Measurements from ENCODE around the gene FGFBP3. TPM values are rescaled to one million over a fixed set of nuclear protein-coding genes. Genes with fewer than 3 reads are reported as not detected.

FGFBP3 gene
- polyA plus RNA-seq, 2 of the 4 experiments (the other 2 are of a cell fraction) = 0.70 to 2.7 TPM

DNA sequence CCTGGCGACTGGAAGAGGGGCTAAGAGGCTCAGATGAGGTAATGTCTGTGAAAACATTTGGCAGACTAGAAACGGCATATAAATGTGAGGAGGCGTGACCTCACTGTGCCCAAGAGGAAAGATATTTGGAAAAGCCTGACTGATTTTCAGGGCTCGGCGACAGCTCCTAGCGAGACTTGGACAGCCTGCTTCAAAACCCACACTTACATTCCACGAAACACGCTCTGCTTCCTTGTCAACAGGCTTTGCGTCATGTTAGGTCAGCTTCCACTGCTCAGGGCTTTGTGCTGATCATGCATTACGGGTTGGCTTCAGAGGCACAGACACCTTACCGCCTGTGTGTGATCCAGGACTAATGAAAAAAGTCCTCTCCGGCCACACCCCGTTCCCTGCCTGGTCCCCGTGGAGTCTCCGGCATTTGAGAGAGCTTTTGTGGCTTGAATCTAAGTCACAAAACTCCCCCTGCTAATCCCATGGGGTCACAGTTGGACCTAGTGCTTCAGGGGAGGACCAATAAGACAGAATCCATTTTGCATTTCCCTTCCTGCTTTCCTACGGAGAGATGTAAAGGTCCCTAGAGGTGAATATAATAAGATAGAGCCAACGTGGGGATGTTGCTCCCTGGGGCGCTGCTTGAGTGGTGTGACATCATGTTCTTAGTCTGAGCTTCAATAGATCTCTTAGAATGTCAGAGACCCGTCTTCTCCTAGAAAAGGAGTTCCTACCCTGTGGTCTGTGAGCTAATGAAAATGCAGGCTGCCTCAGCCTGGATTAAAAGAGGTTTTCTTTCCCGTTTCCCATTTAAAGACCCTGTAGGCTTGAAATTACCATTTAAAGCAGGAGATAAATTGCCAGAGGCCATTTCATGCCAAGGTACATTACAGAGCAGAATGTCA is 25.5 kb downstream of the FGFBP3 start:
- H3K9me3 ChIP-seq = no peaks in the 10 kb centered on the region
- ChIA-PET POLR2A (no interaction called here), CTCF (interaction anchor here (0.6 to 1.5 kb wide), 4 partner anchors 20 to 29 kb away, joined by 3 read pairs; no protein-coding TSS in a partner anchor)
- peaks cover 5% of the 10 kb centered on the region; the same call in 1 of the 3 replicates for H3K4me1 ChIP-seq
- H3K4me3 ChIP-seq = no peak overlapping the region
- no peak for FAIRE-seq
- 77% methylated on average over 20 of the region's 20 CpGs for whole genome bisulfite sequencing (ENCODE audit: missing lambda C conversion rate)
- H3K27ac ChIP-seq = no peak overlapping the region
- no peak overlapping the region for H3K4me2 ChIP-seq
- TF ChIP-seq HOXA7 (CRISPR knock-in tag; IDR thresholded peaks at IDR 0.05) (no peak), MAFK (IDR thresholded peaks at IDR 0.05; ENCODE audit: partially characterized antibody) (peak; percentile 69), GATA3 (IDR thresholded peaks at IDR 0.05; ENCODE audit: borderline replicate concordance) (no peak), HEYL (CRISPR knock-in tag; IDR thresholded peaks at IDR 0.05) (no peak), FOSL2 (IDR thresholded peaks at IDR 0.05) (no peak), FOSL2 (CRISPR knock-in tag; IDR thresholded peaks at IDR 0.05) (no peak), ESRRA (IDR thresholded peaks at IDR 0.05; ENCODE audit: borderline replicate concordance, low read length) (no peak)
- TF ChIP-seq, protein P1, sequence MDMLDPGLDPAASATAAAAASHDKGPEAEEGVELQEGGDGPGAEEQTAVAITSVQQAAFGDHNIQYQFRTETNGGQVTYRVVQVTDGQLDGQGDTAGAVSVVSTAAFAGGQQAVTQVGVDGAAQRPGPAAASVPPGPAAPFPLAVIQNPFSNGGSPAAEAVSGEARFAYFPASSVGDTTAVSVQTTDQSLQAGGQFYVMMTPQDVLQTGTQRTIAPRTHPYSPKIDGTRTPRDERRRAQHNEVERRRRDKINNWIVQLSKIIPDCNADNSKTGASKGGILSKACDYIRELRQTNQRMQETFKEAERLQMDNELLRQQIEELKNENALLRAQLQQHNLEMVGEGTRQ (IDR thresholded peaks at IDR 0.05) = no peak
- DNase-seq (ENCODE audit: low read depth in 1 of 2, low spot score in 1 of 2) = no peak
- ATAC-seq = no peak

DNA sequence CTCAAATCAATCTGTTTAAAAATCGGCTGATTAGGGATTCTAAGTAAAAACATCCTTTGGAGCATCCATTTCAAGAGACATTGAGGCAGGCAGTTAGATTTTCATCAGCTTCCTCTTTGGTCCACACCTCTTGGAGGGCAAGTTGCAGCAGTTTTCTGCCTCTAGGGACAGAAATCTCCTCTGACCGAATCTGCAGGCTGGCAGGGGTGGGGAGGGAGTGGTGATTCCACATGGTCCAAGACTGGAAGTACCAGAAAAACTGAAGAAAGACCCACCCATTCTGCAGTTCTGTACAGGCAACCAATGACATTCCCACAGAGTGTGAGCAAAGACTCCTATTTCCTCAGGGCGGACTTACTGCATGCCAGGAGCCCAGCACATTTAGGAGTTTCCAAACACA is 29.0 kb downstream of the FGFBP3 start:
- H3K9me3 ChIP-seq = no peaks in the 10 kb centered on the region
- H3K27ac ChIP-seq = no peak overlapping the region
- FAIRE-seq = no peak
- H3K4me3 ChIP-seq = no peak overlapping the region
- ChIA-PET POLR2A (no interaction called here), CTCF (interaction anchor here (1.2 kb wide), 1 partner anchor 9 kb away, joined by 3 read pairs; no protein-coding TSS in a partner anchor)
- 32% methylated on average over 3 of the region's 3 CpGs for WGBS (ENCODE audit: missing lambda C conversion rate)
- TF ChIP-seq NFE2L2 (conservative IDR thresholded peaks at IDR 0.05; ENCODE audit: low read length) (no peak), MAZ (IDR thresholded peaks at IDR 0.05; ENCODE audit: borderline replicate concordance, low read depth, low read length) (no peak)
- no peak overlapping the region for H3K4me2 ChIP-seq
- H3K4me1 ChIP-seq = no peaks in the 10 kb centered on the region
- peak; percentile 72 to 77; a peak in 5 of 6 replicates for ATAC-seq
- peak in 1 of 2 experiments; percentile 29 for DNase-seq (ENCODE audit: low read depth in 1 of 2, low spot score in 1 of 2)

DNA sequence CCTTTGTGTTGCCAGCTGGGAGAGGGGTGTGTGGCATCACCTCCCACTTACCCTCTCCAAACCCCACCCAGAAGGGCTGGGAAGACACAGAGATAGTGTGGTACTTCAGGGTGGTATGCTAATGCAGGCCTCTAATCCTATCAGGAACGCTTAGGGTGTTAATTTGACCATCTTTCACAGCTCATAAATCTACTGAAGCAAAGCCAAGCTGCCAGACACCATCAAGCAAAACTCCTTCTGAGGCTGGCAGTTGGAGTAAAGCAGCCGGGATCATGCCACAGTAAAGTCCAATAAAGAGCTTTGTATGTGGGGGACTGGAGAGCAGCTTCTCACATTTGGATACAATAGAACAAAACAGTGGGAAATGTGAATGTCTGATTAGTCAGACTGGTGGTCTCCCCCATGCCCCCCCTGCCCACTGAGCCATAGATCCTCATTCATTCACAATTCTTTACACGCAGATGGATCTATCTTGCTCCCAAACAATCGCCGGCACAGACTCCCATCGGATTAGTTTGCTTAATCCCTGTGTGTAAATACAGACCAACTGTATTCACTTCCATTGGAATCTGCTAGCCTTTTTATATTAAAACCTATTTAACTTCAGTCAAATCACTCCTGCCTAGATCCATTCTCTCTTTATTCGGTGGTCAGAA is 29.6 kb downstream of the FGFBP3 start:
- Histone ChIP-seq H3K4me3 (no peak overlapping the region), H3K27ac (no peak overlapping the region), H3K4me2 (no peak overlapping the region), H3K9me3 (no peaks in the 10 kb centered on the region), H3K4me1 (no peaks in the 10 kb centered on the region)
- TF ChIP-seq, protein P2, sequence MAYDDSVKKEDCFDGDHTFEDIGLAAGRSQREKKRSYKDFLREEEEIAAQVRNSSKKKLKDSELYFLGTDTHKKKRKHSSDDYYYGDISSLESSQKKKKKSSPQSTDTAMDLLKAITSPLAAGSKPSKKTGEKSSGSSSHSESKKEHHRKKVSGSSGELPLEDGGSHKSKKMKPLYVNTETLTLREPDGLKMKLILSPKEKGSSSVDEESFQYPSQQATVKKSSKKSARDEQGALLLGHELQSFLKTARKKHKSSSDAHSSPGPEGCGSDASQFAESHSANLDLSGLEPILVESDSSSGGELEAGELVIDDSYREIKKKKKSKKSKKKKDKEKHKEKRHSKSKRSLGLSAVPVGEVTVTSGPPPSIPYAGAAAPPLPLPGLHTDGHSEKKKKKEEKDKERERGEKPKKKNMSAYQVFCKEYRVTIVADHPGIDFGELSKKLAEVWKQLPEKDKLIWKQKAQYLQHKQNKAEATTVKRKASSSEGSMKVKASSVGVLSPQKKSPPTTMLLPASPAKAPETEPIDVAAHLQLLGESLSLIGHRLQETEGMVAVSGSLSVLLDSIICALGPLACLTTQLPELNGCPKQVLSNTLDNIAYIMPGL (CRISPR knock-in tag; IDR thresholded peaks at IDR 0.05; ENCODE audit: borderline replicate concordance) = no peak
- TF ChIP-seq ZC3H11A (IDR thresholded peaks at IDR 0.05) = no peak
- TF ChIP-seq ZFP36 (IDR thresholded peaks at IDR 0.05; ENCODE audit: borderline replicate concordance, partially characterized antibody) = no peak
- no peak for TF ChIP-seq HEYL (CRISPR knock-in tag; IDR thresholded peaks at IDR 0.05)
- no peak for TF ChIP-seq RAD21 (conservative IDR thresholded peaks at IDR 0.05 in 1 of 2, IDR thresholded peaks at IDR 0.05 in 1 of 2)
- TF ChIP-seq, protein P3, sequence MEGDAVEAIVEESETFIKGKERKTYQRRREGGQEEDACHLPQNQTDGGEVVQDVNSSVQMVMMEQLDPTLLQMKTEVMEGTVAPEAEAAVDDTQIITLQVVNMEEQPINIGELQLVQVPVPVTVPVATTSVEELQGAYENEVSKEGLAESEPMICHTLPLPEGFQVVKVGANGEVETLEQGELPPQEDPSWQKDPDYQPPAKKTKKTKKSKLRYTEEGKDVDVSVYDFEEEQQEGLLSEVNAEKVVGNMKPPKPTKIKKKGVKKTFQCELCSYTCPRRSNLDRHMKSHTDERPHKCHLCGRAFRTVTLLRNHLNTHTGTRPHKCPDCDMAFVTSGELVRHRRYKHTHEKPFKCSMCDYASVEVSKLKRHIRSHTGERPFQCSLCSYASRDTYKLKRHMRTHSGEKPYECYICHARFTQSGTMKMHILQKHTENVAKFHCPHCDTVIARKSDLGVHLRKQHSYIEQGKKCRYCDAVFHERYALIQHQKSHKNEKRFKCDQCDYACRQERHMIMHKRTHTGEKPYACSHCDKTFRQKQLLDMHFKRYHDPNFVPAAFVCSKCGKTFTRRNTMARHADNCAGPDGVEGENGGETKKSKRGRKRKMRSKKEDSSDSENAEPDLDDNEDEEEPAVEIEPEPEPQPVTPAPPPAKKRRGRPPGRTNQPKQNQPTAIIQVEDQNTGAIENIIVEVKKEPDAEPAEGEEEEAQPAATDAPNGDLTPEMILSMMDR (IDR thresholded peaks at IDR 0.05) = no peak
- no peak for TF ChIP-seq EP300 (IDR thresholded peaks at IDR 0.05)
- peak in 1 of 2 experiments; percentile 20; a peak in 2 of 6 replicates for ATAC-seq
- ChIA-PET CTCF (interaction anchor here (1.2 kb wide), 1 partner anchor 10 kb away, joined by 3 read pairs; no protein-coding TSS in a partner anchor), POLR2A (no interaction called here)
- 59% methylated on average over 7 of the region's 7 CpGs for WGBS (ENCODE audit: missing lambda C conversion rate)
- FAIRE-seq = no peak
- DNase-seq (ENCODE audit: low read depth in 1 of 2, low spot score in 1 of 2) = no peak

Data from A549 (cell line).